H1 (cell line): ENCODE data around the gene MAPK8. TPM values are rescaled to one million over a fixed set of nuclear protein-coding genes. Genes with fewer than 3 reads are reported as not detected.

Experiments
- CTCF ChIA-PET: fragments of 300-600 bp; sonication (Branson Sonifier 250); formaldehyde crosslinking; loops from one replicate; lab custom pipeline; 2021; ENCODE audit not compliant: partially characterized antibody; lab: Charles Lee
- POLR2A ChIA-PET: fragments of 300-600 bp; sonication (Branson Sonifier 250); formaldehyde crosslinking; loops from one replicate; lab custom pipeline; 2021; ENCODE audit warnings: inconsistent platforms; ENCODE audit not compliant: partially characterized antibody; lab: Charles Lee
- DNase-seq, 2 experiments: peaks; one replicate each; pipeline versions ENCODE4 v3.0.0 to v3.0.0-alpha.2; 2010 to 2022; ENCODE audit warnings: low spot score in 2 of 2, low read depth in 1 of 2, mixed read lengths in 1 of 2
- FAIRE-seq: peaks from 2 replicates; lab custom pipeline; 2011; peaks lifted over from hg19 to GRCh38; lab: Jason Lieb, UNC
- H2AFZ ChIP-seq: 2 replicates; pipeline ENCODE4 v1.8.1; 2012; ENCODE audit warnings: low read length, inconsistent platforms
- H2AK5ac ChIP-seq: 2 replicates; pipeline ENCODE4 v1.6.1; 2013; ENCODE audit warnings: low read depth, low read length
- H2BK120ac ChIP-seq: replicated peaks from 2 replicates; pipeline ENCODE3; 2013; ENCODE audit warnings: low read depth, low read length, inconsistent platforms
- H2BK12ac ChIP-seq: 2 replicates; pipeline ENCODE4 v1.6.1; 2013; ENCODE audit warnings: low read depth, low read length
- H2BK15ac ChIP-seq: 2 replicates; pipeline ENCODE4 v1.6.1; 2013; ENCODE audit warnings: low read length
- H2BK20ac ChIP-seq: 2 replicates; pipeline ENCODE4 v1.6.1; 2013; ENCODE audit warnings: low read length
- H2BK5ac ChIP-seq: 2 replicates; pipeline ENCODE4 v1.6.1; 2013; ENCODE audit warnings: low read depth, low read length
- H3K14ac ChIP-seq: 2 replicates; pipeline ENCODE4 v1.6.1; 2013; ENCODE audit warnings: inconsistent platforms; ENCODE audit not compliant: insufficient read length
- H3K18ac ChIP-seq: 2 replicates; pipeline ENCODE4 v1.6.1; 2013; ENCODE audit warnings: low read length; ENCODE audit errors: extremely low read depth
- H3K23ac ChIP-seq: 2 replicates; pipeline ENCODE4 v1.6.1; 2013; ENCODE audit warnings: inconsistent platforms; ENCODE audit not compliant: insufficient read length
- H3K23me2 ChIP-seq: 2 replicates; pipeline ENCODE4 v1.6.1; 2013; ENCODE audit warnings: low read depth, low read length
- H3K27ac ChIP-seq: 2 replicates; pipeline ENCODE4 v1.6.1; 2011; ENCODE audit warnings: low read depth, low read length, inconsistent platforms
- H3K27me3 ChIP-seq, 4 experiments: replicated peaks in 1 of 4; 1 replicate in 1 of 4; 2 replicates in 3 of 4; pipeline versions ENCODE4 v1.6.1 to v1.8.1; 2011 to 2013; ENCODE audit warnings: low read length in 3 of 4, mild to moderate bottlenecking in 3 of 4, inconsistent platforms in 2 of 4, mixed read lengths in 2 of 4, moderate library complexity in 1 of 4; ENCODE audit not compliant: control insufficient read depth in 3 of 4, insufficient read depth in 3 of 4; ENCODE audit errors: extremely low read depth in 1 of 4
- H3K36me3 ChIP-seq, 4 experiments: 2 replicates each; pipeline versions ENCODE4 v1.6.1 to v1.8.1; 2011 to 2013; ENCODE audit warnings: mild to moderate bottlenecking in 4 of 4, low read length in 3 of 4, moderate library complexity in 2 of 4, control low read depth in 1 of 4, inconsistent platforms in 1 of 4; ENCODE audit not compliant: insufficient read depth in 4 of 4, control insufficient read depth in 2 of 4
- H3K4ac ChIP-seq: replicated peaks from 2 replicates; pipeline ENCODE3; 2013; ENCODE audit warnings: low read length, low read depth, mixed read lengths, inconsistent platforms; ENCODE audit not compliant: insufficient read length
- H3K4me1 ChIP-seq, 4 experiments: replicated peaks in 1 of 4; 1 replicate in 1 of 4; 2 replicates in 3 of 4; pipeline versions ENCODE4 v1.6.1 to v1.8.1; 2011 to 2013; ENCODE audit warnings: low read length in 3 of 4, inconsistent platforms in 2 of 4, mixed read lengths in 1 of 4; ENCODE audit not compliant: insufficient read depth in 4 of 4, control insufficient read depth in 3 of 4
- H3K4me2 ChIP-seq, 2 experiments: 2 replicates each; pipeline versions ENCODE4 v1.6.1 to v1.8.1; 2011 to 2013; ENCODE audit warnings: low read depth in 2 of 2, low read length in 2 of 2, control low read depth in 1 of 2, inconsistent platforms in 1 of 2, mild to moderate bottlenecking in 1 of 2; ENCODE audit not compliant: insufficient read depth in 1 of 2
- H3K4me3 ChIP-seq, 4 experiments: fragments of 200-600, 300-600 bp in 1 of 4; sonication (generic), shearing (Covaris generic), sonication (Bioruptor Twin) in 1 of 4; 2 replicates each; pipeline versions ENCODE4 v1.5.1 to v1.8.1; 2011 to 2016; ENCODE audit warnings: low read length in 4 of 4, low read depth in 3 of 4, control low read depth in 2 of 4, inconsistent platforms in 2 of 4, mild to moderate bottlenecking in 2 of 4, mixed read lengths in 1 of 4, moderate library complexity in 1 of 4; ENCODE audit not compliant: insufficient read depth in 2 of 4; ENCODE audit errors: extremely low read depth in 1 of 4
- H3K56ac ChIP-seq: replicated peaks from 2 replicates; pipeline ENCODE3; 2013; ENCODE audit warnings: low read depth, mild to moderate bottlenecking, mixed read lengths, low read length, inconsistent platforms; ENCODE audit not compliant: insufficient read length
- H3K79me1 ChIP-seq: 2 replicates; pipeline ENCODE4 v1.6.1; 2013; ENCODE audit warnings: low read depth, low read length, control low read depth
- H3K79me2 ChIP-seq, 2 experiments: 2 replicates each; pipeline versions ENCODE4 v1.6.1 to v1.8.1; 2012 to 2013; ENCODE audit warnings: low read length in 2 of 2, mild to moderate bottlenecking in 2 of 2, inconsistent platforms in 1 of 2; ENCODE audit not compliant: insufficient read depth in 2 of 2, control insufficient read depth in 1 of 2
- H3K9ac ChIP-seq, 4 experiments: replicated peaks in 1 of 4; 1 replicate in 1 of 4; 2 replicates in 3 of 4; pipeline versions ENCODE4 v1.6.1 to v1.8.1; 2011 to 2013; ENCODE audit warnings: low read depth in 3 of 4, low read length in 3 of 4, control low read depth in 2 of 4, mild to moderate bottlenecking in 2 of 4, moderate library complexity in 2 of 4, inconsistent platforms in 1 of 4; ENCODE audit errors: extremely low read depth in 1 of 4
- H3K9me3 ChIP-seq, 2 experiments: 2 replicates each; pipeline versions ENCODE4 v1.6.1 to v1.8.1; 2012 to 2013; ENCODE audit warnings: mild to moderate bottlenecking in 2 of 2, moderate library complexity in 2 of 2, control low read depth in 1 of 2, inconsistent platforms in 1 of 2, low read depth in 1 of 2, low read length in 1 of 2, mixed read lengths in 1 of 2; ENCODE audit not compliant: insufficient read depth in 2 of 2
- H4K20me1 ChIP-seq, 2 experiments: replicated peaks in 1 of 2; 2 replicates each; pipeline versions ENCODE3 to v1.8.1; 2011 to 2013; ENCODE audit warnings: inconsistent platforms in 2 of 2, low read length in 2 of 2, mild to moderate bottlenecking in 1 of 2; ENCODE audit not compliant: insufficient read depth in 2 of 2, control insufficient read depth in 1 of 2
- H4K5ac ChIP-seq: 2 replicates; pipeline ENCODE4 v1.6.1; 2013; ENCODE audit warnings: low read length, low read depth, mixed read lengths, inconsistent platforms; ENCODE audit not compliant: insufficient read length
- H4K8ac ChIP-seq: 2 replicates; pipeline ENCODE4 v1.8.0; 2013; ENCODE audit warnings: mild to moderate bottlenecking, moderate library complexity, low read length, inconsistent platforms; ENCODE audit not compliant: insufficient read depth; ENCODE audit errors: extremely low read depth
- H4K91ac ChIP-seq: replicated peaks from 2 replicates; pipeline ENCODE3; 2013; ENCODE audit warnings: low read length, mixed read lengths, inconsistent platforms; ENCODE audit not compliant: insufficient read length
- BRCA1 ChIP-seq: IDR thresholded peaks from 2 replicates; pipeline ENCODE4 v1.6.1; 2012; ENCODE audit warnings: low read depth, low read length, improper control_type of control experiment
- CBX8 ChIP-seq: fragments of 300-800, 300-1000 bp; sonication (generic); IDR thresholded peaks from 2 replicates; pipeline ENCODE4 v1.7.1; 2016; ENCODE audit warnings: low read depth, low read length, borderline replicate concordance
- CTBP2 ChIP-seq: IDR thresholded peaks from 2 replicates; pipeline ENCODE4 v1.7.0; 2011; ENCODE audit warnings: borderline replicate concordance, mild to moderate bottlenecking, moderate library complexity, mixed read lengths, low read length; ENCODE audit not compliant: insufficient read depth, insufficient read length
- E2F6 ChIP-seq: IDR thresholded peaks from 2 replicates; pipeline ENCODE4 v1.6.1; 2012; ENCODE audit warnings: inconsistent platforms
- KDM4A ChIP-seq: IDR thresholded peaks from one replicate; pipeline ENCODE4 v1.7.1; 2012; ENCODE audit warnings: low read depth, mild to moderate bottlenecking, moderate library complexity, low read length, inconsistent platforms; ENCODE audit not compliant: severe bottlenecking
- NRF1 ChIP-seq: IDR thresholded peaks from 2 replicates; pipeline ENCODE4 v1.6.1; 2011; ENCODE audit warnings: mild to moderate bottlenecking, low read depth, low read length, improper control_type of control experiment
- RNF2 ChIP-seq: fragments of 200-900, 300-1000 bp; sonication (generic); IDR thresholded peaks from 2 replicates; pipeline ENCODE4 v1.7.1; 2016; ENCODE audit warnings: borderline replicate concordance, low read depth, mild to moderate bottlenecking, antibody characterized with exemption, low read length; ENCODE audit not compliant: poor library complexity, severe bottlenecking; ENCODE audit errors: missing control alignments
- SP2 ChIP-seq: IDR thresholded peaks from 2 replicates; pipeline ENCODE4 v1.6.1; 2012; ENCODE audit warnings: mild to moderate bottlenecking, low read length, inconsistent platforms
- TAF7 ChIP-seq: optimal IDR thresholded peaks from 2 replicates; pipeline ENCODE3; 2011; ENCODE audit warnings: low read depth, mild to moderate bottlenecking, inconsistent platforms, low read length, moderate library complexity, borderline replicate concordance
- WGBS, 2 experiments: shearing (Covaris generic) in 1 of 2; methylation state at CpG; one replicate each; pipeline versions ENCODE4 v1.1.6 to v1.1.7; 2013 to 2015; ENCODE audit warnings: low lambda C conversion rate in 2 of 2, mixed read lengths in 2 of 2, inconsistent platforms in 1 of 2, low coverage in 1 of 2, missing lambda C conversion rate in 1 of 2; ENCODE audit not compliant: insufficient replicate concordance in 2 of 2, insufficient coverage in 1 of 2, insufficient read length in 1 of 2; ENCODE audit errors: extremely low coverage in 1 of 2, missing lambda C conversion rate in 1 of 2; 5-methylcytosine and 5-hydroxymethylcytosine counted together
- polyA plus RNA-seq, 7 experiments: library from polyadenylated mRNA; depleted of rRNA in 3 of 7; stranded (reverse) in 5 of 7; unstranded in 2 of 7; fragments of >200 nt in 5 of 7; fragments of 200-250 nt in 2 of 7; gene quantifications; 1 replicate in 5 of 7; 2 replicates in 1 of 7; 4 replicates in 1 of 7; pipeline versions ENCODE4 v1.2.1 to v1.2.3, GENCODE V29; 2011 to 2013; ENCODE audit warnings: missing spikeins in 2 of 7, mixed read lengths in 2 of 7
- total RNA-seq: library from RNA; stranded (reverse); fragmentation: NEBNext Ultra II Directional; extraction: Animal tissue kit (Norgen Biotek cat#: 25700); gene quantifications from 2 replicates; pipeline ENCODE4 v1.2.1, GENCODE V29; 2021
- TF ChIP-seq, protein P1 (sequence below): IDR thresholded peaks from 2 replicates; pipeline ENCODE4 v1.6.1; 2012; ENCODE audit warnings: inconsistent platforms
- TF ChIP-seq, protein P2 (sequence below): IDR thresholded peaks from 2 replicates; pipeline ENCODE4 v1.6.1; 2011; ENCODE audit warnings: low read depth, mild to moderate bottlenecking, low read length; ENCODE audit not compliant: insufficient read depth

The MAPK8 gene
- total and polyA plus RNA-seq, 2 of the 8 experiments (the other 6 are each of a cell fraction or from before 2014, with no cell fraction given), result 23.3 to 71.3 TPM

DNA sequence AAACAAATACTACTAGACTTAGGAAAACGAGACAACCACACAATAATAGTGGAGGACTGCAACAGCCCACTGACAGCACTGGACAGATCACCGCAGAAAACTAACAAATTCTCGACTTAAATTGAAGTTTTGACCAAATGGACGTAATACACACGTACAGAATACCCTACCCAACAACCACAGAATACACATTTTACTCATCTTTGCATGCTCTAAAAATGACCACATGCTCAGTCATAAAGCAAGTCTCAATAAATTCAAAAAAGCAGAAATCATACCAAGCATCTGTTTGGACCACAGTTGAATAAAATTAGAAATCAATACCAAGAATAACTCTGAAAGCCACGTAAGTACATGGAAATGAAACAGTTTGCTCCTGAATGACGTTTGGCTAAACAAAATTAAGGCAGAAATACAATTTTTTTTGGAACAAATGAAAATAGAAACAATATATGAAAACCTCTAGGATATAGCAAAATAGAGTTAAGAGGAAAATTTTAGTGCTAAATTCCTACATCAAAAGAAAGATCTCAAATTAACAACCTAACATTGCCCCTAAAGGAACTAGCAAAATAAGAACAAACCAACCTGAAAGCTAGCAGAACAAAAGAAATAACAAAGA is 30.6 kb downstream of the MAPK8 start:
- H3K23ac ChIP-seq, result no peak overlapping the region
- no peak overlapping the region for H4K5ac ChIP-seq
- H2AFZ ChIP-seq, result no peak overlapping the region
- H3K23me2 ChIP-seq, result no peaks in the 10 kb centered on the region
- H3K9me3 ChIP-seq, result peaks cover 5 to 8% of the 10 kb centered on the region in 2 experiments; a peak in 3 of 4 replicates
- ChIA-PET POLR2A (no interaction called here), CTCF (no interaction called here)
- no peak overlapping the region for H3K27ac ChIP-seq
- H3K4me1 ChIP-seq, result peaks cover 0 to 3% (median 0%) of the 10 kb centered on the region in 4 experiments; a peak in 2 of 7 replicates
- no peak overlapping the region for H4K8ac ChIP-seq
- H3K56ac ChIP-seq, result no peak overlapping the region
- H3K4ac ChIP-seq, result no peak overlapping the region
- H3K79me2 ChIP-seq, result peaks cover 0 to 36% of the 10 kb centered on the region in 2 experiments; a peak in 1 of 4 replicates
- peaks cover 8% of the 10 kb centered on the region; the same call in 1 of the 2 replicates for H3K79me1 ChIP-seq
- no peaks in the 10 kb centered on the region for H3K36me3 ChIP-seq
- H4K91ac ChIP-seq, result no peak overlapping the region
- H3K9ac ChIP-seq, result no peak overlapping the region
- H2BK20ac ChIP-seq, result no peak overlapping the region
- 89% methylated on average over 7 of the region's 7 CpGs; no CpG with 5 or more reads in 1 of the 2 experiments for WGBS, 2 experiments
- no peak overlapping the region for H3K4me2 ChIP-seq
- no peaks in the 10 kb centered on the region for H3K27me3 ChIP-seq
- no peak overlapping the region for H2BK5ac ChIP-seq
- no peak overlapping the region for H2AK5ac ChIP-seq
- H3K18ac ChIP-seq, result no peak overlapping the region
- no peak overlapping the region for H2BK15ac ChIP-seq
- H2BK120ac ChIP-seq, result no peak overlapping the region
- H3K4me3 ChIP-seq, result no peak overlapping the region
- H4K20me1 ChIP-seq, result peaks cover 0 to 2% of the 10 kb centered on the region in 2 experiments
- H2BK12ac ChIP-seq, result no peak overlapping the region
- no peak for DNase-seq
- no peak for FAIRE-seq
- H3K14ac ChIP-seq, result no peak overlapping the region
- TF ChIP-seq KDM4A (no peak), E2F6 (no peak), SP2 (no peak), RNF2 (no peak), CBX8 (no peak), NRF1 (no peak), BRCA1 (no peak), TAF7 (no peak), CTBP2 (no peak)
- TF ChIP-seq, protein P1, sequence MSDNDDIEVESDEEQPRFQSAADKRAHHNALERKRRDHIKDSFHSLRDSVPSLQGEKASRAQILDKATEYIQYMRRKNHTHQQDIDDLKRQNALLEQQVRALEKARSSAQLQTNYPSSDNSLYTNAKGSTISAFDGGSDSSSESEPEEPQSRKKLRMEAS, result no peak
- TF ChIP-seq, protein P2, sequence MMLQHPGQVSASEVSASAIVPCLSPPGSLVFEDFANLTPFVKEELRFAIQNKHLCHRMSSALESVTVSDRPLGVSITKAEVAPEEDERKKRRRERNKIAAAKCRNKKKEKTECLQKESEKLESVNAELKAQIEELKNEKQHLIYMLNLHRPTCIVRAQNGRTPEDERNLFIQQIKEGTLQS, result no peak
